Epidermal melanocyte (primary cell): ENCODE data around the gene CDK4.
"Not testable (repeated sequence)": the region's sequence is repeated elsewhere in the genome, so short reads cannot be mapped to it uniquely, and the experiment has no call there.

Experiments used
- DNase-seq: peaks from one replicate; pipeline ENCODE4 v3.0.0; 2011; ENCODE audit warnings: low spot score; ENCODE audit not compliant: insufficient read length

The CDK4 gene

DNA sequence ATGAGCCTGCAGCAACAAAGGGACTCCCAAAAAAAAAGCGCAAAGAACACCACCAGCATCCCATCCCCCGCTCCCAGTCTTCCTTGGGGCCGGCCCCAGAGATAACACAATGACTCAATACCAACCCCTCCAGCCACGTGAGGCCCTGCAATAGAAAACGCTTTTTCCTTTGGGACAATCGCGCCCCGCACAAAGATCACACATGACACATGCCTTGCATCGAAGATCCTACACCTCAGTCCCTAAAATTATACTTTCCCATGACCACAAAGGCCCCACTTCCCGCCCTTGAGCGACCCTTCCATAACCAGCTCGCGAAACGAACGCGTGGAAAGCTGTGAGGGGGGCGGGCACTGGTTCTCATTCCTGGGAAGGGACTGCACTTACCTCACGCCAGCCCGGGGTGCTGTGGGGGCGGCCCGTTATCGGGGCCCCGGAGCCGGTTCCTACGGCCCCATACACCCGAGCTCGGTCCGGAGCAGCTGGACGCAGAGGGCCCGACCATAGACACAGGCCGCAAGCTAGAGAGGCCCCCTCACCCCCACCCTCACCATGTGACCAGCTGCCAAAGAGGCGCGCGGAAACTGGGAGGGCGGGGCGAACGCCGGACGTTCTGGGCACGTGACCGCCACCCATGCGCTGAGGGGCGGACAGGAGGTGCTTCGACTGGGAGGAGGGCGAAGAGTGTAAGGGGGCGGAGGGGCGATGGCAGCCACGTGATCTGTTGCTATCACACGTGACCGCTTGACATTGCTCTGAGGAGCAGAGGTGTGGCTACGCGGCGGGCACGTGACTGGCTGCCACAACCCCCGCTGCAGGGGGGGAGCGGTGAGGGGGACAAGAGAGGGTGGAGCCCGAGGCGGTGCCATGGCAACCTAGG lies at the start of gene CDK4:
TSS of gene CDK4 (minus strand) at position 523 of the 880 bp plus-strand sequence. CDS start 593 bp downstream, outside the sequence.
- peak; percentile 100 for DNase-seq

DNA sequence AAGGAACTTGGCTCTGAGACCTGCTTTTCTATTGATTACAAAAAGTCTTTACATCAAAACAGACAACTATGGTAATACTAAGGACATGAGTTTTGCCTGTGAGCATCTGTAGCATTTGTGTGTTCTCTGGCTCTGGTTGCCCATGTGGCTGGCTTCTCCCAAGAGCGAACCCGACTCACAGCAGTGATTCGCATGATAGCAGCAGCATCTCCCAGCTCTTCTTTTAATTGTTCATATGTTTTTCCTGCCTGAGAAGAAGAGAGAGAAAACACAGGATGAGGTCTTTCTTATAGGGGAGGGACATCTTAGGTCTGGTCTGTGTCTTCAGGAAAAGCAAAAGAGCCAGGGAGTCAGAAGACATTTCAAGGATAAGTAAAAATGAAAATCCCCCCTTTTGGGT lies 48.9 kb upstream of the CDK4 start:
- no peak for DNase-seq

DNA sequence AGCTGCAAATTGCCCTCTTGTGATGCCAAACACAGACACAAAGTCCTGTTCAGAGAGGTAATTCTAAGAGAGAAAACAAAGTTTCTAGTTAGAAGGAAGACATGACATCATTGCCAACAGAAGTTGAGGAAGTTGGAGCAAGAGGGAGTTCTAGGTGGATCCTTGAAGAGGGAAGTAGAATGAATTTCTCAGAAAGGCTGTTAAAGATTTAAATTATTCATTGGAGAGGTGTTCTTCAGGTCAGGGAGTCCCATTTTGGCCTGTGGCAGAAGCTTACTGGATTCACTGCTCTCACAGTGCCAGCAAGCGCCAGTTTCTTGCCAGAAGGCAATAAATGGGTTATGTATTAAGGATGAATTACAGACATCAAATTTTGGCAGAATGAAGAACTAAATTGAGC lies 45.8 kb upstream of the CDK4 start:
- no peak for DNase-seq

DNA sequence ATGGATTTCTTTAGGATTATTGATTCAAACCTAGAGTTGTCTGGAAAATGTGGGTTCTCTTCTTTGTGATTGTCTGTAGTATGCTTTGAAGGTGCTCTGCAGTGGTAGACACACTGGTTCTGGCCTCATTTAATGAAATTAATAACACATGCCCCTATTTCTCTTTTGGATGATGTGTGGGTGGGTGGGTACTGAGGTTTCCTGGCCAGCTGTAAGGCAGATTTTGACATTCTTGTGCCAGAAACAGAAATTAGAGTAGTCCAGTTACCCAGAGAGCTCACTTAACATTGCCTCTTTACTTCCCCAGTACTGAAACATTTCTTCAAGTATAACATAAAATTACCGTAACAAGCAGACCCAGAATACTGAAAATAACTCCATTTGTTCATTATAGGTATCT lies 44.9 kb upstream of the CDK4 start:
- no peak for DNase-seq

DNA sequence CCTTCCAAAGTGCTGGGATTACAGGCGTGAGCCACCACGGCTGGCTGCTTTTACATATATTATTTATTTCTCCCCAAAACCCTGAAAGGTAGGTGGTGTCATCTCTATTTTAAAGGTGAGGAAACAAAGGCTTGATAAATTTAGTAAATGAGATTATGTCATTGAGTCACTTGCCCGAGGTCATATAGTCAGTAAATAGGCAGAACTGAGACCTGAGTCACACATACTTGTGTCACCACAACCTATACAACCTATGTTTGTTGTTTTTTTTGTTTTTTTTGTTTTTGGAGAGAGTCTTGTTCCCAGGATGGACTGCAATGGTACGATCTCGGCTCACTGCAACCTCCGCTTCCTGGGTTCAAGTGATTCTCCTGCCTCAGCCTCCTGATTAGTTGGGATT lies 43.2 kb upstream of the CDK4 start:
- DNase-seq = no peak

DNA sequence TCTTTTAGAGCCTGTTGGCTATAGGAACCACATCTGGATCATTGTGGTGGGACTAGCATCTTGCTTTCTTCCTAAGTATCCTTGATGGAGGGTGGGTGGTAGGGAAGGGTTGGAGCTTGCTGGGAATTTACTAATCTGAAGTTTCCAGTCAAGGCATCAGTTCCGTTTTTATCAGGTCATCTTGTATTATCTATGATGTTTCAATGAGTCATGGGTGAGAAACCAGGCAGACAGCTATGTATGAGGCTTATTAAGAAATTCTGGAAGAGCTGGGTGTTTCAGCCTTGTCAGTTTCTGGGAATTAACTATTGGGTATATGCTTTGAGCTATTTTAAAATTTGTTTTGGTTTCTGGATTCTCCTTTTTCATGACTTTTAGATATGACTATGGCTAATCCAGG lies 41.8 kb upstream of the CDK4 start:
- no peak for DNase-seq

DNA sequence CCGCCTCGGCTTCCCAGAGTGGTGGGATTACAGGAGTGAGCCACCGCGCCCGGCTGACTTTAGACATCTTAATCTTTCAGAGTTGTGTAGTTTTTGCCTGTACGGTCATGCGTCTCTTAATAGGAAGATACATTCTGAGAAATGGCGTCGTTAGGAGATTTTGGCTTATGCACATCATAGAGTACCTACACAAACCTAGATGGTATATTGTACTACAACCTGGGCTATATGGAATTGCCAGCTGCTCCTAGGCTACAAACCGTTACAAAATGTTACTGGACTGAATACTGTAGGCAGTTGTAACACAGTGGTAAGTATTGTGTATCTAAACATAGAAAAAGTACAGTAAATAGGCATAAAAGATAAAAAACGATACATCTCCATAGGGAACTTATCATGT lies 31.8 kb upstream of the CDK4 start:
- no peak for DNase-seq

DNA sequence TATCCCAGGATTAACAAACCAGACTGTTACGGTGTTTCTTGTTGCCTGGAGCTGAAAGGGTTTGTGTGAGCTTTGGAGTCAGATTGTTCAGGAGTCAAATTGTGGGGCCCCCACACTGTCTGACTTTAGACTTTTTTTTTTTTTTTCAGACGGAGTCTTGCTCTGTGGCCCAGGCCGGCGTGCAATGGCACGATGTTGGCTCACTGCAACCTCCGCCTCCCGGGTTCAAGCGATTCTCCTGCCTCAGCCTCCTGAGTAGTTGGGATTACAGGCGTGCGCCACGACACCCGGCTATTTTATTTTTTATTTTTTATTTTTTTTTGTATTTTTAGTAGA lies 31.3 kb upstream of the CDK4 start:
- no peak for DNase-seq

DNA sequence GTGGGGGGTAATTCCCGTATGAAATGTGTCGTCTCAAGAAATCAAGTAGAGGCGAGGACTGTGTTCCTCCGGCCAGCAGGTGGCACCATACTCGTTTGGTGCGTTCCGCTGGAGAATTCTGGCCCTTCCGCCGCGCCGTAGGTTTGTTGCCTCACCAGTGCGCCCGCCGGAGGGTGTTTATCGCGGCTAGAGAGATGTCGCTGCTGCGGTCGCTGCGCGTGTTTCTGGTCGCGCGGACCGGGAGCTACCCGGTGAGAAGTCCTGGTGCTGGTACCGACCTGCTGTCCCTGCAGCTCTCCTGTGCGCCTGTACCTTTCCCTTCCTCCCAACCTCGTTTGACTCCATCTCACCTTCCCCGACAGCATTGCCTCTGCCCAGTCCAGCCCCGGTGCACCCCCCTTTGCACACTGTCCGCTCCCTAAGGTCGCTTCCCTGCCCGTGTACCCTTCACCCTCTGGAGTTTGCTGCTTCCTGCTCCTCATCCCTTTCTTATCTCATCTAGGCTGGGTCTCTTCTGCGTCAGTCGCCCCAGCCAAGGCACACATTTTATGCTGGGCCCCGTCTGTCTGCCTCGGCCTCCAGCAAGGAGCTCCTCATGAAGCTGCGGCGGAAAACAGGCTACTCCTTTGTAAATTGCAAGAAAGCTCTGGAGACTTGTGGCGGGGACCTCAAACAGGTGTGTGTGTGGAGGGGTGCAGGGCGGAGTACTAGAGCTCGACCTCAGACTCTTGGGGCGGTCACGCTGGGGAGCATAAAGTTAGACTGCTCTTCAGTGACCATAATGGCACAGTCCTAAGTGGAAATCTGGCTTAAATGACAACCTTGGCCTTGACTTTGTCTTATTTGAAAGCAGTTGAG lies 30.7 kb upstream of the CDK4 start, which contains the start of gene TSFM:
TSS of gene TSFM (plus strand) at position 180 of the 858 bp plus-strand sequence. CDS start at position 195, 15 bp downstream.
- peak; percentile 68 for DNase-seq

DNA sequence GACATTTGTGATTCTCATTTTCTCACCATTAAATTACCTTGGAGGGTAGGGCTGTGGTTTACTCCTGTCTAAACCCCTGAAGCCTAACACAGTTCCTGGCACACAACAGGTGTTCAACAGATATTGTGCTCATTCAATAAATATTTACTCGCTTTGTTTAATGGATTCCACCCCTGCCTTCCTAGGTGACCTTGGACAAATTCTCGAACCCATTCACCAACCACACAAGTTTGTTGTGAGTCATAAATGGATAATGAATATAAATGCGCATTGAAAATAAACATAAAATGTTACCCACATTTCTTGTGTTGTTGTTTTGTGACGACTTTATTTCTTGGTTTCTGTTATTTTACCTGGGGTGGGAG lies 30.1 kb upstream of the CDK4 start:
- DNase-seq = no peak

DNA sequence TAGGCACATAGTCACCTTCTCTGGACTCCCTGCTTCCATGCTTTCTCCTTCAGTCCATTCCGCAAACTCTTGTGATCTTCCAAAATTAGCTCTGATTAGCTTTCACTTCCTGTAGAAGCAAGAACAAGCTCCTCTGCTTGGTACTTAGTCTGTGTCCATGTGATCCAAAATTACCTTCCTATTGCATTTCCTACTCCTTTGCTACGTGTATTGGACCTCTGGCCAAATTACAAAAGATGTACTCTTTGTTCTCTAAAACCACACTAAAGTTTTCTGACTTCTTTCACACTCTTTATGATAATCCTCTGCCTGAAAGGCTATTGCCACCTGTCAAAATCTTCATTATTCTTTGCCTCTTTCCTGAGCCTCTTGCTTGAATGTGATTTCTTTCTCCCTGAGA lies 29.7 kb upstream of the CDK4 start:
- DNase-seq = no peak

DNA sequence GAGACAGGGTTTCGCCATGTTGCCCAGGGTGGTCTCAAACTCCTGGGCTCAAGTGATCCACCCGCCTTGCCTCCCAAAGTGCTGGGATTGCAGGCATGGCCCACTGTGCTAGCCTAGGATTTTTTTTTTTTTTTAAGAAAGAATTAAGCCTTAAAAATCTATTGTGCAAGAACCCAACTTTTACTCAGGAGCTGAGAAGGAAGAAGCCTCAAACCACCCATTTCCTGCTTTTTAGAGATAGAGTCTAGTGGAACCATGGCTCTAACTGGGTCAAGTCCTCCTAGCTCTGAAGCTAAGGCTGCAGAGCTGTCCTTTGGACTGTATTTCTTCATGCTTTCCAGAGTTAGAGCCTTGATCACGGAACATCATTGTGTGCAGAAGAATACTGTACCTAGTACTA lies 29.1 kb upstream of the CDK4 start:
- no peak for DNase-seq

DNA sequence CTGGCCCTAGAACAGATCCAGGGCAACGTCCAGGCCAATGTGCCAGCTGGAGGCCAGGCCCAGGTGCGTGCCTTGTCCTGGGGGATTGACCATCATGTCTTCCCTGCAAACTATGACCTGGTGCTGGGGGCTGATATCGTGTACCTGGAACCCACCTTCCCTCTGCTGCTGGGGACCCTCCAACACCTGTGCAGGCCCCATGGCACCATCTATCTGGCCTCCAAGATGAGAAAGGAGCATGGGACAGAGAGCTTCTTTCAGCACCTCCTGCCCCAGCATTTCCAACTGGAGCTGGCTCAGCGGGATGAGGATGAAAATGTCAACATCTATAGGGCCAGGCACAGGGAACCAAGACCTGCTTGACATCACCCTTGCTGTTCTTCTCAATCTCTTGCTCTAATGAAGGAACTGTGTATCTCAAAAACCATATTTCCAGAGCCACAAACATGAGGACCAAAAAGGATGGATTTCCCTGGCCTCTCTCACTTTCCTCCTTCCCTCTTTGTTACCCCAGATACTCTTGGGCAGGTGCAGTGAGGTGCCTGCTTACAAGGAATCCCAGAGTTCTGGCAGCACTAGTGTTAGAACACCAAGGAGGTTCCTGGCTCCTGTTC lies 28.3 kb upstream of the CDK4 start:
- DNase-seq = no peak

DNA sequence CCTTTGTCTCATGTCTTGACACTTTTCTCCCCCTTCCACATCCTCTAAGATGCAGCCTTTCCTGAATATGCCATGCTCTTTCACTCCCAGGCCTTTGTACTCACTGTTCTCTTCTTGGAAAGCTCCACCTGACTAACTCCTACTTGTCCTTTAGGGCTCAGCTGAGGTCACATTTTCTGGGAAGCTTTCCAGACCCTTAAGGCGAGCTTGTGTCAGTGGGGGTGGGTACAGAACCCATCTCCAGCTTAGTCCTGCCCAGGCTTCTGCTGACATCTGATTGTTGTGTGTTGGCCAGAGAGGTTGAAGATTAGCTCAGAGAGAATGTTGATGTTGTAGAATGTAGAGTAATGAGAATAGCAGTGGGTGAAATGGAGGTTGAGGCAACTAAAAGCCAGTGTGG lies 27.6 kb upstream of the CDK4 start:
- DNase-seq = no peak

DNA sequence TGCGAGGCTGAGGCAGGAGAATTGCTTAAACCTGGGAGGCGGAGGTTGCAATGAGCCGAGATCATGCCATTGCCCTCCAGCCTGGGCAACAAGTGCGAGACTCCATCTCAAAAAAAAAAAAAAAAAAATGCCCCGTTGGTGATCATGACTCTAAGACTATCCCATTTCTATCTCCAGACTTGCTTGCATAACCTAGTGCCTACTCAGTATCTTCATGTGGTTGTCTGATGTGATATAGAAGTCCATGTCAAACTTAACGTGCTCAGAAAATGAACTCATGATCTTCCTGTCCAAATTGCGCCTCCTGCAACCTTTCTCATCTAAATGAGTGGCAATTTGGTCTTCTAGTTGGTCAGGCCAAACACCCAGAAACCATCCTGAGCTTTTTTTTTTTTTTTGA lies 25.8 kb upstream of the CDK4 start:
- no peak for DNase-seq

DNA sequence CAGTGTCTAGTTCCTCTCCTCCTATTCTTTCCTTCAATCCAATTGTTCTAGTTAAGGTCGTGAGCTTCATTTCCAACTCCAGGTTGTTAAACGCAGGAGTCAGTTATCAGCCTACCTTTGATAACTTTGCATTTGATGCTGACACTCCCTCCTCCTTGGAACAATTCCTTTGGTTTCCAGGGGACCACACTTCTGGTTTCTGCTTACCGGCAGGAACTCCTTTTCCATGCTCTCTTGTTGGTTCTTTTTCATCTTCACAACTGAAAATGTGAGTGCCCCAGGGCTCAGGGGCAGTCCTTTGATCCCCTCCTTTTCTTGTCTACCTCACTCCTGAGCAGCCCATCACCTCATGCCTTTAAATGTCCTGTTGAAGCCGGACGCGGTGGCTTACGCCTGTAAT lies 25.3 kb upstream of the CDK4 start:
- DNase-seq = no peak

DNA sequence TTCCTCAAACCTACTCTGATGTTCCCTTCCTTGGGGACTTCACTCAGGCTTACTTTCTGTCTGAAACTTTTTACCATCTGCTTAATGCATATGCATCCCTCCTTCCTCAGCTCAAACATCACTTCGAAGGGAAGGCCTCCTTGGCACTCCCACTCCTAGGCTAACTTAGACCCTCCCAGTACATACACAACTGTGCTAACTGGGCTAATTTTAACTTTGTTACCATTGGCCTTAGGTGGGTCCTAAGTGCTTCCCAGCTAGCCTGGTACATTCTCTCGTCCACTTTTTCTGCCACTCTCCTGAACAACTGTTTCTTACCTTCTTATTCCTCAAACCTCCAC lies 24.1 kb upstream of the CDK4 start:
- DNase-seq = no peak

DNA sequence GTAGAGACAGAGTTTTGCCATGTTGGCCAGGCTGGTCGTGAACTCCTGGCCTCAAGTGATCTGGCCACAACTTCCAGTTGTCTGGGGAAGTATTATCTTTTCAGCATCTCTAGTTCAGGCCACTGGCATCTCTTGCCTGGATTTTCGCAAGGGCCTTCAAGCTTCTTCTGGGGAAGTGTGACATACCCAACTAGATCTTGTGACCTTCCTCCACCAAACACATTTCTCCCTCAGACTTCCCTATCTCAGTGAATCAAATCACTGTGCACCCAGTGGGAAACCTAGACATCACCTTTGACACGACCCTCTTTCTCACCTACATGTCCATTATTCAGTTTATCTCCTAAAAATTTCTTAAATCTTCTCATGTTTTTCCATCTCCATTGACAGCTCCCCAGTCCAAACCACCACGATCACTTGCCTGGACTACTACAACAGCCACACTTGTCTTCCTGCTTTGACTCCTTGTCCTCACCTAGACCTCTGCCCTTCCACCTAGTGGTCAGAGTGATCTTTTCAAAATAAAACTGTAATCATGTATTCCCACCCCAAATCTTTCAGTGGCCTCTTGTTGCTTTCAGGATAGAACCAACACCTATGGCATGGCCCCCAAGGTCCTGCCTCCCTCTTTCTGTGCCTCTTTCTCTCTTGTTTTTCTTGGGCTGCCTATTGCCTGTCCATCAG lies 23.6 kb upstream of the CDK4 start:
- no peak for DNase-seq

DNA sequence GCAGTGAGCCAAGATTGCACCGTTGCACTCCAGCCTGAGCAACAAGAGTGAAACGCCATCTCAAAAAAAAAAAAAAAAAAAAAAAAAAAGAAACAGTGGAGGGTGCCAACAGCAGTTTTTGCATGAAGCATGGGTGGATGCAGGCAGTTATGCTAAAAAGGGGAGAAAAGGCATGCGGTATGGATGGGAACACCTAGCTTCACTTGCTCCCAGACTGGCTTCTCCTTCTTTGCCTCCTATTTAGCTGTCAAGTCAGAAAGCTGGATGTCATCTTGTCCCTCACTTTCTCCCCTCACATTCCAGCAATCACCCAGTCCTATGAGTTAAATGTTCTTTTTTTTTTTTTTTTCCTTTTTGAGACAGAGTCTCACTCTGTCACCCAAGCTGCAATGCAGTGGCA lies 22.9 kb upstream of the CDK4 start:
- no peak for DNase-seq

DNA sequence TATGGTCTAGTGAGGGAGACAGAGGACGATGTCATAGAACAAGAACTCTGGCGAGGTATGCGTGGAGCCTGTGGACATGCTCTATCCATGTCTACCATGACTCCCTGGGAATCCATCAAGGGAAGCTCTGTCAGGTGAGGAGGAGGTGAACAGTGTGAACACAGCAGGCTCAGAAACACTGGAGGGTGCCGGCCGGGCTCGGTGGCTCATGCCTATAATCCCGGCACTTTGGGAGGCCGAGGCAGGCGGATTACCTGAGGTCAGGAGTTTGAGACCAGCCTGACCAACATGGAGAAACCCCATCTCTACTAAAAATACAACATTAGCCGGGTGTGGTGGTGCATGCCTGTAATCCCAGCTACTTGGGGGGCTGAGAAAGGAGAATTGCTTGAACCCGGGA lies 22.5 kb upstream of the CDK4 start:
- DNase-seq = not testable (repeated sequence)

DNA sequence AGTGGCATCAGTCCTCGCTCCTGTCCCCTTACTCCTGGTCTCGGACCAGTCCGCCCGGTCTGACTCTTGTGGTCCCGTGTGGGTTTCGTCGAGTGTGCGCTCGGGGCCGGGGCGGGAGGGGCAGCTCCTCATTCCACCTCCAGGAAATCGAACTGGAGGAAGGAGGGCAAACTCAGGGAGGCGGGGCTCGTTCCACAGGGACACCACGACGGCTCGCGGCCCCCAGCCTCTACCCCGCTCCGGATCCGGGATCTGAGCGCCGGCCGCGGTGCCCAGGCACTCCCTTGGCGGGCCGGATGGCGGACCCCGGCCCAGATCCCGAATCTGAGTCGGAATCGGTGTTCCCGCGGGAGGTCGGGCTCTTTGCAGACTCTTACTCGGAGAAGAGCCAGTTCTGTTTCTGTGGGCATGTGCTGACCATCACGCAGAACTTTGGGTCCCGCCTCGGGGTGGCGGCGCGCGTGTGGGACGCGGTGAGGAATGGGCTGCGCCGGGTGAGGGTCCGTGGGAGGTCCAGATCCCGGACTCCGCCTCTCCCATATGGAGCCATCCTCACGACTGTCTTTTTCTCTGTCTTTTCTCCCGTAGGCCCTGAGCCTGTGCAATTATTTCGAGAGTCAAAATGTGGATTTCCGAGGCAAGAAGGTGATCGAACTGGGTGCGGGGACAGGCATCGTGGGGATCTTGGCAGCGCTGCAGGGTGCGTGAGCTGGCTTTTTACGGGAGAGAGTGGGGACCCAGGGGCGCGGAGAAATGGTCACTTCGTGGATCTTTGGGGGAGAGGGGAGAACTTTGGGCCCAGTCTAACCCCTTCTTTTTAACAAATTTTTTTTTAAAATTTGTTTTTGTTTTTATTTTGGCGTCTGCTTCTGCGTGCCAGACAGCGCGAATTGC lies 20.6 kb upstream of the CDK4 start, which contains the start of gene EEF1AKMT3:
TSS of gene EEF1AKMT3 (plus strand) at position 186 of the 894 bp plus-strand sequence. CDS start at position 297, 111 bp downstream.
- DNase-seq = no peak
